Neural progenitor cell (in vitro differentiated cells): ENCODE measurements around the gene SLC26A2.

Experiments
- EZH2 ChIP-seq: fragments of 200-600 bp; sonication (generic); IDR thresholded peaks from 2 replicates; pipeline ENCODE4 v1.6.1; 2017; ENCODE audit warnings: antibody characterized with exemption, mild to moderate bottlenecking, moderate library complexity
- EZH2phosphoT487 ChIP-seq: fragments of 200-600 bp; sonication (generic); IDR thresholded peaks from 2 replicates; pipeline ENCODE4 v1.6.1; 2017; ENCODE audit warnings: antibody characterized with exemption
- TF ChIP-seq, protein P1 (sequence below): fragments of 200-600 bp; sonication (generic); IDR thresholded peaks from 2 replicates; pipeline ENCODE4 v1.5.1; 2017; ENCODE audit warnings: antibody characterized with exemption, mild to moderate bottlenecking

DNA sequence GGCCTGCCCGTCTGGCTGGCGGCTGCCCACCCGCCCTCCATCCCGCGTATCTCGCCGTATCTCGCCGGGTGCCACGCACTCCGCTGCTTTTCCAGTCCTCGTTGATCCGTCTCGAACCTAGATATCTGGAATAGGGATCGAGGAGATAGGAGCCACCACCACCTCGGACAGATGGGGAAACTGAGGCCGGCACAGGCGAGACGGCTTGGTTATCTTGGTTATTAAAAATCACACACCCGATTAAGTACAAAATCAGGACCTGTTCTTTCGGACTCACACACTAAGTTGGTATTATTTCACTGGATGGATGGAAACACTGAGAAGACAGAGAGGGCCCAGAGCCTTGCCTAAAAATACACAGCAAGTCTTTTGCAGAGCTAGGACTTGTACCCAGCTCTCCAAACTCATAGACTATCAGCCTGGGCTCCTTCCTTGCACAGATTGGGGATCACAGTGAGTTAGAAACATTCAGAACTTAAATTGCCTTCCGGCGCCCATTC, 678 bp downstream of the SLC26A2 start:
- TF ChIP-seq, protein P1, sequence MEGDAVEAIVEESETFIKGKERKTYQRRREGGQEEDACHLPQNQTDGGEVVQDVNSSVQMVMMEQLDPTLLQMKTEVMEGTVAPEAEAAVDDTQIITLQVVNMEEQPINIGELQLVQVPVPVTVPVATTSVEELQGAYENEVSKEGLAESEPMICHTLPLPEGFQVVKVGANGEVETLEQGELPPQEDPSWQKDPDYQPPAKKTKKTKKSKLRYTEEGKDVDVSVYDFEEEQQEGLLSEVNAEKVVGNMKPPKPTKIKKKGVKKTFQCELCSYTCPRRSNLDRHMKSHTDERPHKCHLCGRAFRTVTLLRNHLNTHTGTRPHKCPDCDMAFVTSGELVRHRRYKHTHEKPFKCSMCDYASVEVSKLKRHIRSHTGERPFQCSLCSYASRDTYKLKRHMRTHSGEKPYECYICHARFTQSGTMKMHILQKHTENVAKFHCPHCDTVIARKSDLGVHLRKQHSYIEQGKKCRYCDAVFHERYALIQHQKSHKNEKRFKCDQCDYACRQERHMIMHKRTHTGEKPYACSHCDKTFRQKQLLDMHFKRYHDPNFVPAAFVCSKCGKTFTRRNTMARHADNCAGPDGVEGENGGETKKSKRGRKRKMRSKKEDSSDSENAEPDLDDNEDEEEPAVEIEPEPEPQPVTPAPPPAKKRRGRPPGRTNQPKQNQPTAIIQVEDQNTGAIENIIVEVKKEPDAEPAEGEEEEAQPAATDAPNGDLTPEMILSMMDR: no peak
- TF ChIP-seq EZH2 (no peak), EZH2phosphoT487 (no peak)
